Osteocyte (in vitro differentiated cells): ENCODE results near the gene NACC2. TPM values are rescaled to one million over a fixed set of nuclear protein-coding genes. Genes with fewer than 3 reads are reported as not detected.
A peak's percentile ranks its signal among the peaks of the same experiment; 100 is the strongest.

Source experiments
- DNase-seq: peaks from one replicate; pipeline ENCODE4 v3.0.0; 2021; ENCODE audit warnings: mixed read lengths; ENCODE audit not compliant: unreplicated experiment; ENCODE audit errors: extremely low spot score
- H3K27ac Mint-ChIP-seq: one replicate; pipeline ENCODE4 v1.8.0; 2021; ENCODE audit warnings: mild to moderate bottlenecking, mixed read lengths; ENCODE audit not compliant: unreplicated experiment
- H3K27me3 Mint-ChIP-seq: one replicate; pipeline ENCODE4 v1.8.0; 2021; ENCODE audit warnings: mixed read lengths; ENCODE audit not compliant: unreplicated experiment
- H3K36me3 Mint-ChIP-seq: one replicate; pipeline ENCODE4 v1.8.0; 2021; ENCODE audit warnings: mixed read lengths; ENCODE audit not compliant: unreplicated experiment
- H3K4me1 Mint-ChIP-seq: one replicate; pipeline ENCODE4 v1.8.0; 2021; ENCODE audit warnings: mixed read lengths; ENCODE audit not compliant: unreplicated experiment
- H3K4me3 Mint-ChIP-seq: one replicate; pipeline ENCODE4 v1.8.0; 2021; ENCODE audit warnings: mild to moderate bottlenecking, moderate library complexity, mixed read lengths; ENCODE audit not compliant: unreplicated experiment
- H3K9me3 Mint-ChIP-seq: one replicate; pipeline ENCODE4 v1.8.0; 2021; ENCODE audit warnings: mixed read lengths; ENCODE audit not compliant: unreplicated experiment
- long read RNA-seq: library from polyadenylated mRNA; unstranded; transcript quantifications from one replicate; pipeline ENCODE4 v2.0.0, GENCODE V29; 2021
- total RNA-seq: library from RNA; stranded (reverse); gene quantifications from 2 replicates; pipeline ENCODE4 v1.2.1, GENCODE V29; 2021
- TF ChIP-seq, protein P1 (sequence below): fragments of 200-600 bp; sonication (generic); IDR thresholded peaks from 2 replicates; pipeline ENCODE4 v1.5.0; 2021; ENCODE audit warnings: antibody characterized with exemption, mild to moderate bottlenecking, moderate library complexity

Gene NACC2, protein sequence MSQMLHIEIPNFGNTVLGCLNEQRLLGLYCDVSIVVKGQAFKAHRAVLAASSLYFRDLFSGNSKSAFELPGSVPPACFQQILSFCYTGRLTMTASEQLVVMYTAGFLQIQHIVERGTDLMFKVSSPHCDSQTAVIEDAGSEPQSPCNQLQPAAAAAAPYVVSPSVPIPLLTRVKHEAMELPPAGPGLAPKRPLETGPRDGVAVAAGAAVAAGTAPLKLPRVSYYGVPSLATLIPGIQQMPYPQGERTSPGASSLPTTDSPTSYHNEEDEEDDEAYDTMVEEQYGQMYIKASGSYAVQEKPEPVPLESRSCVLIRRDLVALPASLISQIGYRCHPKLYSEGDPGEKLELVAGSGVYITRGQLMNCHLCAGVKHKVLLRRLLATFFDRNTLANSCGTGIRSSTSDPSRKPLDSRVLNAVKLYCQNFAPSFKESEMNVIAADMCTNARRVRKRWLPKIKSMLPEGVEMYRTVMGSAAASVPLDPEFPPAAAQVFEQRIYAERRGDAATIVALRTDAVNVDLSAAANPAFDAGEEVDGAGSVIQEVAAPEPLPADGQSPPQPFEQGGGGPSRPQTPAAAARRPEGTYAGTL
- 40.1 and 41.4 TPM in 2 replicates for total RNA-seq
- long read RNA-seq, partial matches to known transcripts, result 0 of 22 reads
- long read RNA-seq, other reads (novel, unspliced or antisense), result 22 of 22 reads

DNA sequence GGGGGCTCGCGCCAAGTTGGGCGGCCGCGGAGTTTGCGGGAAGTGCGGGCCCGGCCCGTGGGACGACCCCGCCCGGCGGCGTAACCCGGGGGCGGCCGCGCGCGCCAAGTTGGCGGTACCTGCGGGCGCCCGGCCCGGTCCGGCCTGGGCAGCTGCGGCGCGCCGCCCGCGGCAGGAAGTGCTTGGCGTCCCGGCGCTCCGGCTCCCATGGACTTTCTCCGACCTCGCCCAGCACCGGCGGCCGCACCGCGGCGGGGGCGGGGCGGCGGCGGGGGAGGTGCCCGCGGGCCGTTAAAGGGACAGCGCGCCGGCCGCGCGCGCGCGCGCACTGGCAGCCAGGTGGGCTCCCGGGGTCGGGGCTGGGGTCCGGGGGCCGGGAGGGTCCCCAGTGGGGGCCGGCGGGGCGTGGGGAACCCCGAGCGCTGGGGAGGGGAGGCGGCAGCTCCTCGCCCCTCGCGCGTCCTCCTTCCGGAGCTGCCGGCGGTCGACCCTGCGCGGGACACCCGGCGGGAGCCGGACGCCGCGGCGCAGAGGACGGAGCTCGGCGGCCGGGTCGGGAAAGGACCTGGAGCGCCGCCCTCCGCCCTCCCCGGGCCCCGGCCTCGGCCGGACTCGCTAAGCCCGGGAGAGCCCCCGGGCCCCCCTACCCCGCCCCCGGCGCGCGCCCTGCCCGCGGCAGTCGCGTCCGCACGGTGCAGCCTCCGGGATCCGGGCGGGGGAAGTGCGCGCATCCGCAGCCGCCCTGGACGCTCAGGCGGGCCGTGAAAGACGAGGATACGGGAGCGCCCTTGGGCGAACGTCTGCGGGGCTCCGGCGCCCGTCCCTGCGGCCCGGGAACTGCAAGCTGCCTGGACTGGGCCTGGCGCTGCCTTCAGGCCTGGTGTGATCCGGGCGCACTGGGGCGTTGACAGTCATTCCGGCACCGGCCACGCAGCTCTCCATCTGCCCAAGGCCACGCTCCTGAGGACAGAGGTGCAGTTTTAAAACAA, at the start of gene NACC2:
Gene NACC2 (minus strand): TSS at position 220 of the 989 bp plus-strand sequence. CDS start 44,768 bp downstream, outside the sequence.
- Mint-ChIP-seq H3K4me3 (peak within 1 kb of the TSS; percentile 77), H3K27me3 (no peaks in the 10 kb centered on the region), H3K4me1 (peaks cover 50% of the 10 kb centered on the region), H3K27ac (peak within 1 kb of the TSS; percentile 70), H3K36me3 (no peaks in the 10 kb centered on the region), H3K9me3 (no peaks in the 10 kb centered on the region)
- DNase-seq, result no peak
- TF ChIP-seq, protein P1, sequence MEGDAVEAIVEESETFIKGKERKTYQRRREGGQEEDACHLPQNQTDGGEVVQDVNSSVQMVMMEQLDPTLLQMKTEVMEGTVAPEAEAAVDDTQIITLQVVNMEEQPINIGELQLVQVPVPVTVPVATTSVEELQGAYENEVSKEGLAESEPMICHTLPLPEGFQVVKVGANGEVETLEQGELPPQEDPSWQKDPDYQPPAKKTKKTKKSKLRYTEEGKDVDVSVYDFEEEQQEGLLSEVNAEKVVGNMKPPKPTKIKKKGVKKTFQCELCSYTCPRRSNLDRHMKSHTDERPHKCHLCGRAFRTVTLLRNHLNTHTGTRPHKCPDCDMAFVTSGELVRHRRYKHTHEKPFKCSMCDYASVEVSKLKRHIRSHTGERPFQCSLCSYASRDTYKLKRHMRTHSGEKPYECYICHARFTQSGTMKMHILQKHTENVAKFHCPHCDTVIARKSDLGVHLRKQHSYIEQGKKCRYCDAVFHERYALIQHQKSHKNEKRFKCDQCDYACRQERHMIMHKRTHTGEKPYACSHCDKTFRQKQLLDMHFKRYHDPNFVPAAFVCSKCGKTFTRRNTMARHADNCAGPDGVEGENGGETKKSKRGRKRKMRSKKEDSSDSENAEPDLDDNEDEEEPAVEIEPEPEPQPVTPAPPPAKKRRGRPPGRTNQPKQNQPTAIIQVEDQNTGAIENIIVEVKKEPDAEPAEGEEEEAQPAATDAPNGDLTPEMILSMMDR, result no peak

DNA sequence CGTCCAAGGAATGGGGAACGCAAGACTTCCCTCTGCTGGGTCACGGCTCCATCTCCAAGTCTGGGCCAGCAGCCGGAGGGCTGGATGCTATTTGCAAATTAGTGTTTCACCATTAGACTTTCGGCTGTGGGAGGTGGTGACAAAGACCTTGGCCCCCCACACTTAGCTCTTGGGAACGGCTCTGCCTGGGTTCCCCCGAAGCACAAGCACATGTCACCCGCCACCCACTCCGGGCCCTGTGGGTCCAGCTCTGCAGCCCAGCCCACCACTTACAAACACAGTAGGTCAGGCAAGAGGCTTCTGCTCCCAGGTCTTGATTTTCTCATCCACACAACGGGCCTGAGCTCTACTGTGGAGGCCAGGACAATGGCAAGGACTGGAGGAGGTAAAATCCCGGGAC, 49.4 kb upstream of the NACC2 start:
- DNase-seq, result no peak
- Mint-ChIP-seq H3K36me3 (no peaks in the 10 kb centered on the region), H3K9me3 (no peaks in the 10 kb centered on the region), H3K4me1 (no peaks in the 10 kb centered on the region), H3K4me3 (no peak overlapping the region), H3K27me3 (no peaks in the 10 kb centered on the region), H3K27ac (no peak overlapping the region)
- TF ChIP-seq, protein P1, result no peak

DNA sequence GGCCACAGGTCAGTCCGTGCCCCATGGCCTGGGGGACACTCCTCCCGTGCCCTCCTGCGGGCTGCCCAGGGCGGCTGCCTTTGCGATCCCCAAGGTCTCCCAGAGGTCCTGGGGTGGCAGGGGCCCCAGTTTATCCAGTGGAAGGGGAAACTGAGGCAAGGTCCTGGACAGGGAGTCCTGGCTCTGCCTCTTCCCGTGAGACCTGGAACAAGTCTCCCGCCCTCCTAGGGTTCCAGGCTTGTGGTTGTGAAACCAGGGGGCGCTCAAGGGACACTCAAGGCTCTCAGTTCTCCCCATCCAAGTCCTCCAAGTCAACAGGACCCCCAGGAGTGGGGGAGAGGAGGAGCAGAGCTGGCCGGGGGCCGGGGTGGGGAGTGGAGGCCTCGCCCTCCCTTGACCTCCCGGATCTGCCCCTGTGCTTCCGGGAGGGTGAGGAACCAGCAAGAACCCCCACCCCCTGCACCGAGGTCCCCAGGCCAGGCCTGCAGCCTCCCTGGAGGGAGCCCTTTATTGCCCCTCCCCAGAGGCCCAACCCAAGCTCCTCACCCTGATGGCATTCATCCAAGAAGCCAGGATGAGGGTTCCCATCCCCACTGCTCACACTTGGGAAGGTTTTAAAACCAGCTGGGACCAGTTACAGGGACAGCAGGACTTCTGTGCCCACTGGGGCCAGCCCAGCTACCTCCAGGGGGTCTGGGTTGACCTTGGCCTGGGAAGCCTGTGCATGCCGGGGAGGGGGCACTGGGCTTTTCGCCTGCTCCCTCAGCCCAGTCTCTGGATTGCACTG, 48.3 kb upstream of the NACC2 start:
- no peak overlapping the region for H3K27ac Mint-ChIP-seq
- no peaks in the 10 kb centered on the region for H3K4me1 Mint-ChIP-seq
- no peaks in the 10 kb centered on the region for H3K27me3 Mint-ChIP-seq
- no peaks in the 10 kb centered on the region for H3K36me3 Mint-ChIP-seq
- H3K9me3 Mint-ChIP-seq, result no peaks in the 10 kb centered on the region
- H3K4me3 Mint-ChIP-seq, result no peak overlapping the region
- no peak for DNase-seq
- TF ChIP-seq, protein P1, result peak; percentile 34

DNA sequence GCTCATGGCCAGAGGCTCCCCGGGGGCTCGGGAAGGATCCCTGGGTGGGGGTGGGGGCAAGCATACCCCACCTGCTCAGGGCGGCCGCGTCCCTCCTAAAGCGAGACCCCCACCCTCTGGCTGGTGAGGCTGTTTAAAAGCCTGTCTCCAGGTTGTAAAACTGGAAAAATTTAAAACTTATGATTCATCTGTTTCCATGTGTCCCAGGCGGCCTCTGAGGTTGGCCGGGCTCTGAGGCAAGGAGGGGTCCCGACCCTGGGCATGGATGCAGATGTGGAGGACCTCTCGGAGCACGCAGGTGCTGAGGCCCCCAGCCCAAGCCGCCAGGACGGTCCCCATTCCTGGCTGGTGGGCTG, 47.7 kb upstream of the NACC2 start:
- no peaks in the 10 kb centered on the region for H3K9me3 Mint-ChIP-seq
- no peaks in the 10 kb centered on the region for H3K4me1 Mint-ChIP-seq
- H3K36me3 Mint-ChIP-seq, result no peaks in the 10 kb centered on the region
- H3K27me3 Mint-ChIP-seq, result no peaks in the 10 kb centered on the region
- DNase-seq, result no peak
- H3K4me3 Mint-ChIP-seq, result no peak overlapping the region
- H3K27ac Mint-ChIP-seq, result no peak overlapping the region
- TF ChIP-seq, protein P1, result no peak
